ENCODE data around the gene TTC13.
A peak's percentile ranks its signal among the peaks of the same experiment; 100 is the strongest.
"Not testable (repeated sequence)": the region's sequence is repeated elsewhere in the genome, so short reads cannot be mapped to it uniquely, and the experiment has no call there.

TTC13 gene

DNA sequence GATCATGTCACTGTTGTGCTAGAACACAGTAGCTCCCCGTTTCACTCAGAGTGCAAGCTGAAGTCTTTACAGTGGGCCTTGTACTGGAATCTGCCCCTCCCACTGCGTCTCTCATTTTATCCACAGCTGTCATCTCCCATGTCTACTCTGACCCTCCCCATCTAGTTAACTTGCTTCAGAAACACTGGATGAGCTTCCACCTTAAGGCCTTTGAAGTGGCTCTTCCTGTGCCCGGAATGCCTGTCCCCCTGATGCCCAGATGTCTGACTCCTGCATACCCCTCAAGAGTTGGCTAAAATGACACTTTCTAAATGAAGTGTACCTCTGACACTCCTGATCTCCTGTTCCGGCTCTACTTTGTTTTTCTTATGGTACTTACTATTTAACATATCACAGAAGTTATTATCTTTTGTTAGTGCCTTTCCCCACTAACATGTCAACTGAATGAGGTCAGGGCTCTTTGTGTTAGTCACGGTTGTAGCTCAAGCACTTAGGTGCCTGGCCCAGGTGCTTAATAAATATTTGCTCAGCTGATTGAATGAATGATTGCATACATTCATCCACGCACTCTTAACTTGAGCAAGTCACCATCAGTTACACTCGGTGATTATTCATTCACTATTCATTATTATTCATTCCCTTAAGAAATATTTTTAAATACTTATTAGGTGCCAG, 13.6 kb upstream of the TTC13 start:
- no peak for DNase-seq

DNA sequence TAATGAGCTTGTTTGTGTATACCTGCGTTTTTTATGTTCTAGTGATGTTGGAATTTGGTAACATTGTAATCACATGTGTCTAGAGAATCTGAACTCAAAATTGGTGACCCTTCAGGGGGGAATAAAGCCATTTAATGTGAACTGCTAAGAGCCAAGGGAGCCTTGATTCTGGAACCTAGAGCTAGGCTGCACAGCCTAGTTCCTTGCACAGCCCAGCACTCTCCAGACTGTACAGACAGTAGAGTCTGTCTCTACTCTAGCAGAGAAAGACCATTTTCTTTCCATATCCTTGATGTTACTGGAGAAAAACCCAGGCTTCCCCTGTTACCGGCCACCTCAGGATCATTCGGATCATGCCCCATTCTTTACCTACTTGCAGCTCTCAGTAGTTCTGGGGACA, 8.8 kb upstream of the TTC13 start:
- no peak for DNase-seq

- no peak for DNase-seq
Observed at GRCh38 chr1:230986976-230987375, 8.3 kb upstream of the TTC13 start.

GRCh38 chr1:230985711-230986110, 7.0 kb upstream of the TTC13 start:
- DNase-seq = no peak

DNA sequence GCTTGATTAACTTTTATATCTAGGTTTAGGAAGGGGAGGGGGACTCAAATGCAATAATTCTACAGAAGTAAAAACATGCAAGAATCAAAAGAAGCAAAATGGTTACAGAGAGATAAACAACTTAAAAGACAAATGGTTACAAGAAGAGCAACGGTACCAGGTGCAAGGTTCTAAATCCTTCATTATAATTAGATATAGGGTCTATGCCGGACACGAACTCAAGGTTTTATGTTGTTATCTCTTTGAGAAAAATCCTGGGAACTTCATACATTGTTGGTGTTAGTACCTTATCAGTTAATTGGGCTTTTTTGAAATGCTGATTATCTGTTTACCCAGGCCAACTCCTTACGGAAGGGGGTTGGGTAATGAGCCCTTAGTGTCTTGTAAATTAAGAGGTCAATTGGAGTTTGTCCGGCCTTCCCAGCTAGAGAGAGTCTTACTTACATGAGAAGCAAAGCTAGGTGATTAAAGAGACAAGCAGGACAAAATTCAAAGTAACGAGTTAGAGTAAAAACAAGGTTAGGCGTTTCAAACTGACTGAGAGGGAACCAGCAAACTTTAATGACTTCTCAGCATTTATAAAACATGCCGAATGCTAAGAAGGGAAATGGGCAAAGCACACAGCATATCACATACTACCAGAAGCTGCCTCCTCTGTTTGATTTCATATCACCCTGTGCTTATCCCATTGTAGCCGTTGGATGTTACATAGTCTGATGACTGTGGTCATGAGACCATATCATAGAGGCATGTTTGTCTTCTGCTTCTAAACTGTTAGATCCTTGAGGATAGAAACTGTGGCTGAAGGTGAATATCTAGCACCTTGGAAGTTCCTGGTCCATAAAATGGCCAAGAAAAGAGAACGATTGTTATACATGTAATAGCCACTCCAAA, 6.2 kb upstream of the TTC13 start:
- not testable (repeated sequence) for DNase-seq

- no peak for DNase-seq
Observed at GRCh38 chr1:230983811-230984210, 5.2 kb upstream of the TTC13 start.

DNA sequence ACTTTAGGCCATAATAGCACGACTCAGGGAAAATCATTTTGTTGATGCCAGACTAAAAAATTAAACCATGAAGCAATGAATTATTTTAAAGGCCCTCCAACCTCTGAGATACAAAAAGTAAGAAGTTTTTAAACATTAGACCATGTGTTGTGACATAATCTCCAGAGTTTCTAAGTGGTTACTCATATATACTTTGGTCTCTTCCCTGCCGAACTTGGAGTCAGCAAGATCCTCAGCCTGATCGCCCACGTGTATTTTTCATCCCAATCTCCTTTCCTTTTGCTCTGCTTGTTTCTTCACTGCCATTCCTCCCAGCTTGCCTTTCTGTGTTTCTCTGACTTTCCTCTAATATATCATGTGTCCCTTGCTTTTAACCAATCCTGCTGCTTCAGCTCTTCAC, 4.0 kb upstream of the TTC13 start:
- no peak for DNase-seq

DNA sequence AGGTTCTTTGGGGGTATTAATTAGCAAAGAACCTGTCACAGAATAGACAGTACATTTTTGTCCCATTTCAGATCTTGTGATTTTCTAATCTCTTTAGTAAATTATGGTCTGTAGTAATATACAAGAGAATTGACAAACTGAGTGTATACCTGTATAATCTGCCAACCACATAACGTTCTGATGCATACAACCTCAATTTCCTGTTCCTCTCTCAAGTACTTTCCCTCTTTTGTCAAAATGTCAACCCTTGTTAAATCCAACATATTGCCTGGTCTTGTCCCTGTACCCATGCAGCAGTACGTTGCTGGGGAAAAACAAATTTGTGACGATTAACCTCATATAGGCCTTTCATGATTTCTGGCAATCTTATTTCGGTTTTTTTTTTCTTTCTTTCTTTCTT, 1.3 kb upstream of the TTC13 start:
- no peak for DNase-seq

DNA sequence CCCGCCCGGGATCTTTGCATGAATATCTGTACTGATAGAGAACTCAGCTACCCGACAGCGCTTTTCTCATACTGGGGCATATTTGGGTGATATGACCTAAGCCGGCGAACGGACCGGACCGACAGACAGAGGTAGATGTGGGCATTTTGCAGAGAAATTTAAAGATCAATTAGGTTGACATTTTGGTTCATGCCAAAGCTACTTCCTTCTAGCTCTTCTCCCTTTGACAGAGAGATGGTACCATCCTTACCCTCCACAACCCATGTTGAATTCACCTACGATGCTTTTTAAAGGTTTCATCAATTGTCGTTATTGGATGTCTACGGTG, 692 bp upstream of the TTC13 start:
- DNase-seq = no peak

DNA sequence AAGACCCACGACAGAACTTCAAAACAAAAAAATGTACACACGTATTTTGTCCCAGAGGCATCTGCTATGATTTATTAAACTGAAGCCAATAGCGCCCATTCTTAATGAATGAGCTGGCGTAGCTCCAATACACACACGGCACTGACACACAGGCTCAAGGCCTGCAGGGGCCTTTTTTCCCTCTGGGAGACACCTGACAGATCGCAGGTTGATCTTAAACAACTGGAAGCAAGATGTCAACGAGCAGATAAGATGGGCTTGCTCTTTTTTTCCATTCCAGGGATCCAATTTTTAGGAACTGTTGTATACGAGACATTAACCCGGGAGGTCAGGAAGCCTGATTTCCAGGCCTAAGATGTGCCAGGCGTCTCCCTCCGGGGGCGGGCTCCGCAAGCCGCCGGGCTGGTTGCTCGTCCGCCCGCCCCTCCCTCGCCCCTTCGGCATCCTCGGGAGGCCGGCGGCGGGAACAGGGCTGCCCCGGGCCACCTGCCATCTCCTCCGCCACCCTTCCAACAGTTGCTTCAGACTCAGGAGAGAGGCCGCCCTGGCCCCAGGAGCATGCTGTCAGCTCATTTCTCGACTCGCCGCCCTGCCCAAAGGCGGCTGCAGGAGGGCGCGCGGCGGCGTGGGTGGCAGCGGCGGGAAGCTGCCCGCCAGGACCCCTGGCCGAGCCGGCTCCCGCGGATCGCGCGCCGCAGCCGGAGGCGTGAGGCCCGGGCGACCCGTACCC, 735 bp downstream of the TTC13 start:
- DNase-seq = peak; percentile 21

DNA sequence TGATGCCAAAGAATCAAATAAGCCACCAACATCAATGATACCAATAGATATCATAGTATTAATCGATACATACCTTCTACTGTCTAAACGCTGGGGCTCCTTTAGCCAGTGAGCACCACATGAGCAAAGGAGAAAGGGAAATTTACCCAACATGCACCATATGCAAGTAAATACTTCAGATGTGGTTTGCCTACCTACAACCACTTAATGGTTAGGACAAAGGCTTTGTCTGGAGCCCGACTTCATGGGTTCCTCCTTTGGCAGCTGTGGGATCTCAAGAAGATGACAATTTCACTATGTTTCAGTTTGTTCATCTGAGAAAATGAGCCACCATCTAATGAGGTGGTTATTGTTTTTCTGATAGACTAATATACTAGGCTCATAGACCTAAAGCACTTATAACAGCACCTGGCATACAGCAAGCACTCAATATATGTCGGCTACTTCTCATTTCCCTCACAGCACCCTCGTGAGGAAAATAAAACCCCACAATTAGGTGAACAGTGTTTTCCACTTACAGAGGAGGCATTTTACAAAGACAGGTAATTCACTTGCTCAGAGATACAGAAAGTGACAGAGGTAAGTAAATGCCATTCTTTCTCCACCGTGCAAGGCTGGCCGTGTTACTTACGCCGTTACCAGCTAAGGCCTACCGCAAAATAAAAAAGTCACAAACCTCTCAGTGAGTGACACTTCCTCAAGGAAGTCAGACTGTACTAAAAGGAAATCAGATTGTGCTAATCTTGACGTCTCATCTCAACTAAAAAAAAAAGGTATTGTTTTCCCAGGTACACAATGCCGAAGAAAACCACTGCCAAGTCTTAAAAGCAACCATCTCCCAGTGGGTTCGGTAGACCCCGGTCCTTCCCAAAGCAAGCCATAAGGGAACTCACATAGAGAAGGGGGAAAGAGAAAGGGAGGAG, 1.6 kb downstream of the TTC13 start:
- DNase-seq = peak; percentile 48

DNA sequence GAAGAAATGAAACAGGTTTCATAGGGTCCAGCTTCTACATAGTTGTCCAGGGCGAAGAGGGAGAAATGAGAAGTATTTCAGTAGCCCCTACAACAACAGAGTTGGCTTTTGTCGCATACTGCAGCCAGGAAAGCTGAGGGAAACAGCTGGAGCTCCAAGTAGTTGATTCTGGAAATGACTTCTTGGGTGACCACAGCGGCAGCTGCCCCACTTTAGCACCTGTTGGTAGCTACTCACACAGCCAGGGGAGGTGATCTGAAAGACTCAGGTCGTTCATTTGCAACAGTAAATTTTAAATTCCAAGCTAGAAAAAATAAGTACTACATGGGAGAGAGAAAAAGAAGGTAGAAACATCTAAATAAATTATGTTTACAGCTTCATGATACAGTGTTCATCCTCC, 2.3 kb downstream of the TTC13 start:
- DNase-seq = no peak

DNA sequence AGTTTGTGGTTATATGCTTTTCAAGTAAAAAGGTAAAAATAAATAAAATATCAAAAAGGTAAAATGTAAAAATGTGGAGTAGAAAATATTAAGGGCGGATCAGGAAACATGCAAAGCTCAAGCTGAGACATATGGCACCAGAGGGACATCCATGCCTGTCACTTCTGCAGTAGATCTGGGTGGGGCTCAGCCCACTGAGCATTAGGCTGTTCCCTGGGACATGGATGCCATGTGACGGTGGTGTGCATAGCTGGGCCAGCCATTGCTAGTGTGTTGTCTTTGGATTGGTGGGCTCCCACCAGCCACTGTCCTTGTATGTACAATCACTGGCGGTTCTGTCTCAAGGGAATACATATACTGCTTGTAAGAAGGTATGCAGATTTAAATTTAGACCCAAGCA, 3.0 kb downstream of the TTC13 start:
- no peak for DNase-seq

- DNase-seq = peak; percentile 74
Observed at GRCh38 chr1:230972855-230973271, 5.8 kb downstream of the TTC13 start.

- no peak for DNase-seq
Observed at GRCh38 chr1:230971771-230972170, 6.9 kb downstream of the TTC13 start.

GRCh38 chr1:230970432-230970831, 8.2 kb downstream of the TTC13 start:
- no peak for DNase-seq

GRCh38 chr1:230966358-230966873, 12.2 kb downstream of the TTC13 start:
- DNase-seq = no peak

- DNase-seq = no peak
Observed at GRCh38 chr1:230965535-230965934, 13.1 kb downstream of the TTC13 start.

GRCh38 chr1:230964896-230965295, 13.8 kb downstream of the TTC13 start:
- no peak for DNase-seq

GRCh38 chr1:230958370-230958769, 20.3 kb downstream of the TTC13 start:
- DNase-seq = no peak

DNA sequence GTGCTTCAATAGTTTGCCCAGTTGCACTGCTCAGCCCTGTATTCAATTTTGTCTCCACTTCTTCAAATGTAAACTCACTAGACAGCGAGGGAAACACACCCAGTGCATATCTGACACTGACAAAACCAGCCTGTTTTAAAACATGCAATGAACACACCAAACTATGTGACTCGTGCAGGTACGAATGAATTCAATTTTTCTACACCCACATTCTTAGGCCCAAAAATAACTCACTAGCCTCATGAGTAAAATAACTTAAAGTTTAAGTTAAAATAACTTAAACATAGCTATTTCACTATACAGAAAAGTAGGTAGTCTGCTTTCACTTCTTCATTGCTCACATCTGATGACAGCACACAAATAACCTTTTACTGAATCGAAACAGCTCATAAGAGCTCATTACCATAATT, 21.1 kb downstream of the TTC13 start:
- DNase-seq = no peak

DNA sequence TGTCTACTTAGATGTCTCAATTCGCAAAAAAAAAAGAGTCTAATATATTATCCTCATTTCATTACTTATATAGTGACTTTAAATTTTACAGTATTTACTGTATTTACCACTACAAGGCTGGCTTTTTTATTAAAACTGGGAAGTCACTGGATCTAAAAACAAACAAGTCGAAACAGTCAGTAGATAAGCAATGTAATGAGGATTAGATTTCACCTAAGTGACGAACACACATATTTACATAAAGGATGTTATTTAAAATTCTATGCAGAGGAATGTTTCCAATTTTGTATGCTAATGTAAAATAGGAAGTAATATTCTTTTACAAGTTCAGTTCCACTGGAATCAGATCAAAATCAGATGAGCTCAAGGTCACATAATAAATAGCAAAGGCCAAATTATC, 28.3 kb downstream of the TTC13 start:
- DNase-seq = no peak

All from CD4-positive, alpha-beta T cell treated with Interleukin-6 for 4 hours (primary cell).